Suprapubic skin (tissue), 4 donors: Measurements from ENCODE around the gene TACR1. TPM values are rescaled to one million over a fixed set of nuclear protein-coding genes. Genes with fewer than 3 reads are reported as not detected.

Source experiments
- DNase-seq, 2 donors: peaks; one replicate each; pipeline ENCODE4 v3.0.0-alpha.2; 2019; ENCODE audit warnings: low spot score in 2 of 2
- H3K27ac ChIP-seq: fragments of 200-600 bp; sonication (generic); one replicate; pipeline ENCODE4 v1.5.1; 2019
- H3K27me3 ChIP-seq: fragments of 200-600 bp; sonication (generic); one replicate; pipeline ENCODE4 v1.5.1; 2019
- H3K36me3 ChIP-seq: fragments of 200-600 bp; sonication (generic); one replicate; pipeline ENCODE4 v1.5.1; 2019
- H3K4me1 ChIP-seq: fragments of 200-600 bp; sonication (generic); one replicate; pipeline ENCODE4 v1.5.1; 2019
- H3K4me3 ChIP-seq: fragments of 200-600 bp; sonication (generic); one replicate; pipeline ENCODE4 v1.5.1; 2019; ENCODE audit warnings: mild to moderate bottlenecking
- H3K9me3 ChIP-seq: fragments of 200-600 bp; sonication (generic); one replicate; pipeline ENCODE4 v1.5.1; 2019
- CTCF ChIP-seq, 2 donors: fragments of 200-600 bp in 1 of 2; fragments of 450-650 bp in 1 of 2; sonication (generic) in 1 of 2; IDR thresholded peaks; one replicate each; pipeline ENCODE4 v1.5.1; 2016 to 2019; ENCODE audit warnings: antibody characterized with exemption in 2 of 2, mild to moderate bottlenecking in 1 of 2, moderate library complexity in 1 of 2
- EP300 ChIP-seq: sonication (generic); formaldehyde crosslinking; IDR thresholded peaks from one replicate; pipeline ENCODE4 v1.6.1; 2017; ENCODE audit warnings: antibody characterized with exemption
- POLR2A ChIP-seq, 2 donors: fragments of 450-650 bp; IDR thresholded peaks; one replicate each; pipeline ENCODE4 v1.6.1; 2017; ENCODE audit warnings: antibody characterized with exemption in 2 of 2, mild to moderate bottlenecking in 2 of 2, moderate library complexity in 2 of 2
- POLR2AphosphoS5 ChIP-seq, 3 donors: sonication (generic); formaldehyde crosslinking; IDR thresholded peaks; one replicate each; pipeline ENCODE4 v1.6.1; 2017; ENCODE audit warnings: antibody characterized with exemption in 3 of 3
- WGBS: methylation state at CpG from one replicate; pipeline ENCODE4 v1.1.5; 2018; 5-methylcytosine and 5-hydroxymethylcytosine counted together
- total RNA-seq, 4 donors: library from RNA; depleted of rRNA; stranded (reverse); fragments of >200 nt; gene quantifications; one replicate each; pipeline ENCODE4 v1.1.0, GENCODE V29; 2016

TACR1 gene
- total RNA-seq, 4 donors from 2014 or later: 0.55 to 4.8 (median 2.4) TPM

GRCh38 chr2:75135776-75136400, 63.4 kb downstream of the TACR1 start:
- no peaks in the 10 kb centered on the region for H3K9me3 ChIP-seq
- no peaks in the 10 kb centered on the region for H3K4me1 ChIP-seq
- H3K4me3 ChIP-seq: no peak overlapping the region
- DNase-seq: no peak
- WGBS: 56% methylated on average over 8 of the region's 8 CpGs
- no peak for TF ChIP-seq POLR2AphosphoS5 (IDR thresholded peaks at IDR 0.05)
- TF ChIP-seq EP300: no peak
- no peak for TF ChIP-seq POLR2A (IDR thresholded peaks at IDR 0.05)
- TF ChIP-seq CTCF (IDR thresholded peaks at IDR 0.05): no peak
- no peaks in the 10 kb centered on the region for H3K27me3 ChIP-seq
- H3K27ac ChIP-seq: no peak overlapping the region
- H3K36me3 ChIP-seq: no peaks in the 10 kb centered on the region

DNA sequence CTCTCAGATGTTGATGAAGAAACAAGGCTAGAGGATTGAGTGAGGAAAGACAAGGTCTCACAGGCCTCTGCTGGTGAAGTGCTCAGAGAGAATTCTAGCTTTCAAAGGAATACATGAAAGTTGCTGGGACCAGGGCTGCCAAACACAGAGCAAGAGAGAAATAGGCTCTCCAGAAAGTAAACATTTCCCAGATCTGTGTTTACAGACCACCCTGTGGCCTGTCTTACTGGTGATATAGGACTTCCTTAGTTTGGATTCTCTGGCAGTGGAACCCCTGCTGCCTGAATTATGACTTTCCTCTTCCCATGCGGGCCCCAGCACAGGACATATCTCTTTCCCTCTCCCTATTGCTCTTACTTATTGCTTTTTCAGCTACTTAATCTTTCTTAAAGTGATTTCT, 64.5 kb downstream of the TACR1 start:
- H3K27me3 ChIP-seq: no peaks in the 10 kb centered on the region
- DNase-seq: no peak
- TF ChIP-seq EP300: no peak
- no peak for TF ChIP-seq CTCF (IDR thresholded peaks at IDR 0.05)
- no peak for TF ChIP-seq POLR2A (IDR thresholded peaks at IDR 0.05)
- no peak for TF ChIP-seq POLR2AphosphoS5 (IDR thresholded peaks at IDR 0.05)
- no peaks in the 10 kb centered on the region for H3K4me1 ChIP-seq
- H3K4me3 ChIP-seq: no peak overlapping the region
- no peak overlapping the region for H3K27ac ChIP-seq
- 74% methylated on average over 1 of the region's 1 CpG for WGBS
- no peaks in the 10 kb centered on the region for H3K9me3 ChIP-seq
- no peaks in the 10 kb centered on the region for H3K36me3 ChIP-seq

- Histone ChIP-seq H3K36me3 (no peaks in the 10 kb centered on the region), H3K27me3 (no peaks in the 10 kb centered on the region), H3K9me3 (no peaks in the 10 kb centered on the region), H3K4me1 (no peaks in the 10 kb centered on the region), H3K4me3 (no peak overlapping the region), H3K27ac (no peak overlapping the region)
- TF ChIP-seq POLR2AphosphoS5 (IDR thresholded peaks at IDR 0.05): no peak
- no peak for TF ChIP-seq CTCF (IDR thresholded peaks at IDR 0.05)
- no peak for TF ChIP-seq POLR2A (IDR thresholded peaks at IDR 0.05)
- no peak for TF ChIP-seq EP300
- WGBS: 73% methylated on average over 9 of the region's 9 CpGs
- DNase-seq: no peak
Measured at GRCh38 chr2:75133621-75134570, 65.4 kb downstream of the TACR1 start.

- Histone ChIP-seq H3K27ac (no peak overlapping the region), H3K9me3 (peaks cover 10% of the 10 kb centered on the region), H3K4me1 (no peaks in the 10 kb centered on the region), H3K36me3 (no peaks in the 10 kb centered on the region), H3K27me3 (no peaks in the 10 kb centered on the region), H3K4me3 (no peak overlapping the region)
- WGBS: 43% methylated on average over 1 of the region's 1 CpG
- TF ChIP-seq POLR2AphosphoS5 (IDR thresholded peaks at IDR 0.05) (no peak), POLR2A (IDR thresholded peaks at IDR 0.05) (no peak), CTCF (IDR thresholded peaks at IDR 0.05) (no peak), EP300 (no peak)
- no peak for DNase-seq
Measured at GRCh38 chr2:75130171-75130570, 69.1 kb downstream of the TACR1 start.

DNA sequence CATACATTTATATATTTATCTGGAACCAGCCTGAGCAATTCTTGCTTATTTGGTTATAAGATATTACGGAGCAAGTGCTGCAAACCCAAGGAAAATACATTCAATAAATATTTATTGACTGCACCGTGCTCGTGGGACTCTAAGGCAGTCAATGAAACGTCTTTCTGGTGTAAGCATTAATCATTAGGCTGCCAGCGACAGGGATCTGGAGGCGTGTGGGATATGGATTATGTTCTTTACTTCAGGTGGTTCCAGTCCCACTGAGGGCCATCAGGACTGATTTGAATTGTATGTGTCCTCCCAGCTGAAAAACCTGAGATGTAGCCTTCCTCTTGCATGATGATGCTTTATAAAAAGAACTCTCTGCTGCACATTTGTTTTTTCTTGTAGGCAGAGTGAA, 75.4 kb downstream of the TACR1 start:
- no peak for DNase-seq
- peaks cover 10% of the 10 kb centered on the region for H3K9me3 ChIP-seq
- TF ChIP-seq EP300 (no peak), CTCF (IDR thresholded peaks at IDR 0.05) (no peak), POLR2AphosphoS5 (IDR thresholded peaks at IDR 0.05) (no peak), POLR2A (IDR thresholded peaks at IDR 0.05) (no peak)
- no peaks in the 10 kb centered on the region for H3K27me3 ChIP-seq
- H3K4me1 ChIP-seq: no peaks in the 10 kb centered on the region
- H3K4me3 ChIP-seq: no peak overlapping the region
- WGBS: 74% methylated on average over 6 of the region's 6 CpGs
- no peak overlapping the region for H3K27ac ChIP-seq
- H3K36me3 ChIP-seq: no peaks in the 10 kb centered on the region
